ENCODE measurements around the gene PIGH. TPM values are rescaled to one million over a fixed set of nuclear protein-coding genes. Genes with fewer than 3 reads are reported as not detected.

PIGH gene
- total and polyA plus RNA-seq, 10 of the 15 experiments (the other 5 are each of a cell fraction or from before 2014, with no cell fraction given) = 15.5 to 46.6 (median 22.3) TPM

GRCh38 chr14:67641480-67641879, 41.4 kb upstream of the PIGH start:
- ChIA-PET POLR2A (no interaction called here), CTCF (interaction anchor here (0.7 to 1.6 kb wide), 4 partner anchors 13 to 63 kb away, joined by 3 to 6 read pairs (median 4); partner anchors contain the start of gene RDH12)
- TF ChIP-seq TCF7 (IDR thresholded peaks at IDR 0.05; ENCODE audit: borderline replicate concordance) (no peak), ZNF274 (IDR thresholded peaks at IDR 0.05; ENCODE audit: insufficient read depth, insufficient read length) (no peak), BCLAF1 (IDR thresholded peaks at IDR 0.05) (no peak), ZZZ3 (IDR thresholded peaks at IDR 0.05; ENCODE audit: control insufficient read depth, insufficient read length, low read depth) (no peak), YY1 (IDR thresholded peaks at IDR 0.05; ENCODE audit: low read depth, low read length) (no peak), NR2C1 (IDR thresholded peaks at IDR 0.05) (no peak), NR2C2 (IDR thresholded peaks at IDR 0.05; ENCODE audit: borderline replicate concordance, control insufficient read depth, insufficient read length, low read depth) (no peak), SIX5 (IDR thresholded peaks at IDR 0.05; ENCODE audit: low read depth, low read length, severe bottlenecking) (no peak), GATAD2B (conservative IDR thresholded peaks at IDR 0.05; ENCODE audit: low read depth) (no peak), SMC3 (IDR thresholded peaks at IDR 0.05; ENCODE audit: borderline replicate concordance, low read length) (no peak), IRF5 (IDR thresholded peaks at IDR 0.05; ENCODE audit: borderline replicate concordance) (no peak), RBBP5 (conservative IDR thresholded peaks at IDR 0.05) (no peak), CEBPB (IDR thresholded peaks at IDR 0.05; ENCODE audit: borderline replicate concordance in 1 of 2, low read depth in 2 of 2, low read length in 2 of 2) (no peak), RAD21 (IDR thresholded peaks at IDR 0.05; ENCODE audit: insufficient read depth, low read depth, low read length) (no peak), BRCA1 (IDR thresholded peaks at IDR 0.05; ENCODE audit: low read depth, low read length) (no peak), TARDBP (IDR thresholded peaks at IDR 0.05; ENCODE audit: borderline replicate concordance) (no peak)
- TF ChIP-seq, protein P1, sequence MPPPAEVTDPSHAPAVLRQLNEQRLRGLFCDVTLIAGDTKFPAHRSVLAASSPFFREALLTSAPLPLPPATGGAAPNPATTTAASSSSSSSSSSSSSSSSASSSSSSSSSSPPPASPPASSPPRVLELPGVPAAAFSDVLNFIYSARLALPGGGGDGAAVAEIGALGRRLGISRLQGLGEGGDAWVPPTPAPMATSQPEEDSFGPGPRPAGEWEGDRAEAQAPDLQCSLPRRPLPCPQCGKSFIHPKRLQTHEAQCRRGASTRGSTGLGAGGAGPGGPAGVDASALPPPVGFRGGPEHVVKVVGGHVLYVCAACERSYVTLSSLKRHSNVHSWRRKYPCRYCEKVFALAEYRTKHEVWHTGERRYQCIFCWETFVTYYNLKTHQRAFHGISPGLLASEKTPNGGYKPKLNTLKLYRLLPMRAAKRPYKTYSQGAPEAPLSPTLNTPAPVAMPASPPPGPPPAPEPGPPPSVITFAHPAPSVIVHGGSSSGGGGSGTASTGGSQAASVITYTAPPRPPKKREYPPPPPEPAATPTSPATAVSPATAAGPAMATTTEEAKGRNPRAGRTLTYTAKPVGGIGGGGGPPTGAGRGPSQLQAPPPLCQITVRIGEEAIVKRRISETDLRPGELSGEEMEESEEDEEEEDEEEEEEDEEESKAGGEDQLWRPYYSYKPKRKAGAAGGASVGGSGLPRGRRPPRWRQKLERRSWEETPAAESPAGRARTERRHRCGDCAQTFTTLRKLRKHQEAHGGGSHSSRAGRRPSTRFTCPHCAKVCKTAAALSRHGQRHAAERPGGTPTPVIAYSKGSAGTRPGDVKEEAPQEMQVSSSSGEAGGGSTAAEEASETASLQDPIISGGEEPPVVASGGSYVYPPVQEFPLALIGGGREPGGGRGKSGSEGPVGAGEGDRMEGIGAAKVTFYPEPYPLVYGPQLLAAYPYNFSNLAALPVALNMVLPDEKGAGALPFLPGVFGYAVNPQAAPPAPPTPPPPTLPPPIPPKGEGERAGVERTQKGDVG (CRISPR knock-in tag; IDR thresholded peaks at IDR 0.05) = no peak

More at GRCh38 chr14:67641480-67641879, 41.4 kb upstream of the PIGH start:
- Histone ChIP-seq H3K79me2 (ENCODE audit: control insufficient read depth, insufficient read depth, low read length) (no peaks in the 10 kb centered on the region), H3K27me3 (replicated peaks in 1 of 2; ENCODE audit: control insufficient read depth in 2 of 2, insufficient read depth in 2 of 2, low read length in 1 of 2) (no peaks in the 10 kb centered on the region), H3K4me2 (ENCODE audit: control insufficient read depth, insufficient read depth) (no peak overlapping the region), H3K9ac (ENCODE audit: control insufficient read depth, insufficient read depth, low read length) (no peak overlapping the region), H2AFZ (ENCODE audit: control insufficient read depth, low read depth, low read length) (no peak overlapping the region), H3K36me3 (ENCODE audit: control insufficient read depth in 2 of 2, insufficient read depth in 2 of 2, low read length in 1 of 2) (no peaks in the 10 kb centered on the region), H3K4me3 (no peak overlapping the region), H3K4me1 (ENCODE audit: control insufficient read depth, insufficient read depth, low read length) (no peaks in the 10 kb centered on the region), H4K20me1 (ENCODE audit: control insufficient read depth, insufficient read depth) (no peaks in the 10 kb centered on the region), H3K27ac (ENCODE audit: control insufficient read depth, insufficient read depth) (no peak overlapping the region), H3K9me3 (replicated peaks; ENCODE audit: control insufficient read depth, insufficient read depth, low read length) (no peaks in the 10 kb centered on the region)
- ChIA-PET SMC1A (ENCODE audit: uncharacterized antibody, unreplicated experiment) (interaction anchor here (0.9 to 1.3 kb wide), 3 partner anchors 17 to 57 kb away, joined by 3 read pairs; no protein-coding TSS in a partner anchor), RAD21 (ENCODE audit: unreplicated experiment) (interaction anchor here (3.9 kb wide), 1 partner anchor 22 kb away, joined by 19 read pairs; the partner anchor contains the start of gene ARG2)
- no TSS peak for BruUV-seq (replicated peaks)
- ATAC-seq = no peak
- 100% methylated on average over 1 of the region's 1 CpG for WGBS (ENCODE audit: insufficient coverage, insufficient replicate concordance, low lambda C conversion rate, missing lambda C conversion rate)
- no peak for DNase-seq (ENCODE audit: low read depth, low spot score)
- in situ Hi-C loops (cut with MboI) = no loop called here
- intact Hi-C loops (cut with micrococcal nuclease; ENCODE audit: unreplicated experiment) = no loop called here
- no peak for FAIRE-seq
